ENCODE data around the gene ZDHHC6.
"Not testable (repeated sequence)": the region's sequence is repeated elsewhere in the genome, so short reads cannot be mapped to it uniquely, and the experiment has no call there.

The ZDHHC6 gene

GRCh38 chr10:112394475-112394875 is 52.2 kb downstream of the ZDHHC6 start:
- H3K4me3 ChIP-seq (ENCODE audit: low read depth, low read length) = no peak overlapping the region
- no peak for TF ChIP-seq CTCF (IDR thresholded peaks at IDR 0.05; ENCODE audit: borderline replicate concordance, insufficient read depth, low read depth, low read length)

DNA sequence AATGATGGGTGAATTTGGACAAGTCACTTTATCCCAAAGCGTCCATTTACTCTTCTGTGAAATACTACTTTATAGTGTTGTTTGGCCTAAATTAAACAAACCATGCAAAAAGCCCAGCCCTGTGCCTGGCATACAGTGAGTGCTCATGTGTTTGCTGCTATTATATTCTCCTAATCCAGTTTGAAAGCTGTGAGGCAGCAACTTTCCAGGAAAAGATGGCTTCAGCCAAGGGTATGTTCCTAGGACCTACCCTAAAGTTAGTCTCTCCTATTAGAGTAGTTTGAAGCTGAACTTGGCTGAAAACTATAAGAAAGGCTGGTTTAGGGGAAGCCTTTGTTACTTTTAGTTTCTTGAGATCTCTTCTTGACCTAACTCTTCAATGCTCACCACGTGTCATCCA is 52.9 kb downstream of the ZDHHC6 start:
- H3K4me3 ChIP-seq (ENCODE audit: low read depth, low read length) = no peak overlapping the region
- TF ChIP-seq CTCF (IDR thresholded peaks at IDR 0.05; ENCODE audit: borderline replicate concordance, insufficient read depth, low read depth, low read length) = no peak

DNA sequence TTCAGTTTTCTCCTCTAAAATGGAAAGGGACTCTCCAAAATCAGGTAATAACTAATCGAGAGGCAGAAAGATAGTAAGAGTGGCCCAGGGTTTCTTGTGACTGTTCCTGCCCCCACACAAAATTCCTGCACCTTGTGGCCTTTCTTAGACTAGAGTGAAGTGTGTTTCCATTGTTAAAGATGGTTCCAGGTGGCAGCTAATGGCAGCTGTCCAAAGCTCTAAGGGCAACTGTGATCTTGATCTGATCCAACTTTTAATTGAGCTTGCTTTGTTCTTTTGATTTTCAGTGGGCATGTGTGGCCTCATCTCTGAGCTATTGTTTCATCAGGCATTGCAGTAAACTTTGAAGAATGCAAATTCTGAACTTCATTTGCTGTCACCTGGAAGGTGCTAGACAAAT is 53.4 kb downstream of the ZDHHC6 start:
- TF ChIP-seq CTCF (IDR thresholded peaks at IDR 0.05; ENCODE audit: borderline replicate concordance, insufficient read depth, low read depth, low read length) = no peak
- H3K4me3 ChIP-seq (ENCODE audit: low read depth, low read length) = no peak overlapping the region

- no peak for TF ChIP-seq CTCF (IDR thresholded peaks at IDR 0.05; ENCODE audit: borderline replicate concordance, insufficient read depth, low read depth, low read length)
- no peak overlapping the region for H3K4me3 ChIP-seq (ENCODE audit: low read depth, low read length)
Observed at GRCh38 chr10:112390125-112390703, 56.5 kb downstream of the ZDHHC6 start.

GRCh38 chr10:112389271-112389822 is 57.4 kb downstream of the ZDHHC6 start:
- H3K4me3 ChIP-seq (ENCODE audit: low read depth, low read length) = no peak overlapping the region
- no peak for TF ChIP-seq CTCF (IDR thresholded peaks at IDR 0.05; ENCODE audit: borderline replicate concordance, insufficient read depth, low read depth, low read length)

DNA sequence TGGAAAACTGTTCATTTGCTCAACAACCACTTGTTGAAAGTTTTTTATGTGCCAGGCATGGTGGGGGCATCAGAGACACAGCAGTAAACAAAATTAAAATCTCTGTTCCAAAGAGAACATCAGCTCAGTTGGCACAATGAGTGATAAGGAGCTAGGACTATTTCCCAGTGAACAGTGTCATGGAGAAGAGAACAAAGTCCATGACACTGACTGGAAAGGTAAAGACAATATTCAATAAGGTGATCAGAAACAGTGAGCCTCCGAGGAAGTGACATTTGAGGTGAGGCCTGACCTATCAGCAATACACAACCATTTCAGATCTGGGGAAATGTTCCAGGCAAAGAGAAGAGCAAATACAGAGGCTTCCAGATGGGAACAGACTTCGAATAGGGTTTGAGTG is 58.2 kb downstream of the ZDHHC6 start:
- H3K4me3 ChIP-seq (ENCODE audit: low read depth, low read length) = no peak overlapping the region
- no peak for TF ChIP-seq CTCF (IDR thresholded peaks at IDR 0.05; ENCODE audit: borderline replicate concordance, insufficient read depth, low read depth, low read length)

GRCh38 chr10:112388056-112388455 is 58.7 kb downstream of the ZDHHC6 start:
- H3K4me3 ChIP-seq (ENCODE audit: low read depth, low read length) = not testable (repeated sequence)
